NCI-H460 (cell line): ENCODE data around the gene BCR. TPM values are rescaled to one million over a fixed set of nuclear protein-coding genes. Genes with fewer than 3 reads are reported as not detected.

Experiments
- DNase-seq: peaks from one replicate; pipeline ENCODE4 v3.0.0-alpha.2; 2016; ENCODE audit warnings: low read depth; ENCODE audit errors: extremely low read depth
- total RNA-seq: library from RNA; depleted of rRNA; stranded (reverse); fragments of >200 nt; shearing (Covaris generic); gene quantifications from 2 replicates; pipeline ENCODE4 v1.2.3, GENCODE V29; 2014

Gene BCR
- total RNA-seq, 1 experiment from 2014 or later, result 21.2 TPM

GRCh38 chr22:23282986-23283385, 102.7 kb downstream of the BCR start:
- DNase-seq, result no peak

GRCh38 chr22:23283591-23284503, 103.5 kb downstream of the BCR start:
- peak; percentile 38 for DNase-seq

GRCh38 chr22:23284504-23285033, 104.3 kb downstream of the BCR start:
- no peak for DNase-seq

GRCh38 chr22:23285236-23285635, 104.9 kb downstream of the BCR start:
- no peak for DNase-seq

GRCh38 chr22:23285734-23286133, 105.4 kb downstream of the BCR start:
- DNase-seq, result no peak

- DNase-seq, result no peak
Measured at GRCh38 chr22:23286296-23286695, 106.0 kb downstream of the BCR start.

- DNase-seq, result no peak
Measured at GRCh38 chr22:23287136-23288095, 107.1 kb downstream of the BCR start.

GRCh38 chr22:23288301-23289129, 108.2 kb downstream of the BCR start:
- DNase-seq, result no peak

GRCh38 chr22:23289130-23289503, 108.8 kb downstream of the BCR start:
- no peak for DNase-seq

GRCh38 chr22:23289851-23290724, 109.8 kb downstream of the BCR start:
- peak; percentile 33 for DNase-seq

GRCh38 chr22:23291806-23292452, 111.6 kb downstream of the BCR start:
- DNase-seq, result no peak

GRCh38 chr22:23292453-23293350, 112.4 kb downstream of the BCR start:
- DNase-seq, result no peak

GRCh38 chr22:23293720-23294119, 113.4 kb downstream of the BCR start:
- no peak for DNase-seq

- no peak for DNase-seq
Measured at GRCh38 chr22:23294221-23294620, 113.9 kb downstream of the BCR start.

- DNase-seq, result no peak
Measured at GRCh38 chr22:23300476-23300875, 120.2 kb downstream of the BCR start.

GRCh38 chr22:23301591-23301990, 121.3 kb downstream of the BCR start:
- DNase-seq, result no peak

GRCh38 chr22:23302171-23303002, 122.1 kb downstream of the BCR start:
- DNase-seq, result no peak
